B cell (primary cell): Measurements from ENCODE around the gene GIGYF2. TPM values are rescaled to one million over a fixed set of nuclear protein-coding genes. Genes with fewer than 3 reads are reported as not detected.

Source experiments
- ATAC-seq: fragments of 200-7000 bp; cut with Tn5 transposase; one replicate; pipeline ENCODE4 v1.10.0; 2021; ENCODE audit warnings: low read depth, mild to moderate bottlenecking, moderate number of reproducible peaks, moderate library complexity
- CTCF ChIA-PET: fragments of 350-600 bp; sonication (Branson Sonifier 250); formaldehyde crosslinking; loops from one replicate; lab custom pipeline; 2021; ENCODE audit warnings: antibody characterized with exemption, inconsistent platforms; lab: Charles Lee
- POLR2A ChIA-PET: fragments of 350-600 bp; sonication (Branson Sonifier 250); formaldehyde crosslinking; loops from one replicate; lab custom pipeline; 2021; ENCODE audit warnings: antibody characterized with exemption; lab: Charles Lee
- DNase-seq: peaks from one replicate; pipeline ENCODE4 v3.0.0; 2013
- H2AFZ ChIP-seq: 2 replicates; pipeline ENCODE4 v1.6.1; 2012; ENCODE audit warnings: mild to moderate bottlenecking, low read depth, low read length; ENCODE audit not compliant: insufficient read depth, poor library complexity, severe bottlenecking
- H3K27ac ChIP-seq, 2 donors: 1 replicate in 1 of 2; 2 replicates in 1 of 2; pipeline ENCODE4 v1.5.1; 2012 to 2013; ENCODE audit warnings: low read length in 2 of 2, mild to moderate bottlenecking in 2 of 2, moderate library complexity in 1 of 2
- H3K27me3 ChIP-seq, 4 experiments: fragments of 200-600 bp in 1 of 4; sonication (generic) in 1 of 4; replicated peaks in 1 of 4; 1 replicate in 2 of 4; 2 replicates in 2 of 4; pipeline versions ENCODE4 v1.6.1 to v1.7.0; 2013 to 2016; ENCODE audit warnings: low read length in 3 of 4, mild to moderate bottlenecking in 2 of 4, mixed read lengths in 1 of 4, moderate library complexity in 1 of 4; ENCODE audit not compliant: insufficient read depth in 4 of 4, control insufficient read depth in 3 of 4; ENCODE audit errors: control extremely low read depth in 1 of 4
- H3K36me3 ChIP-seq, 2 experiments: replicated peaks in 1 of 2; 1 replicate in 1 of 2; 2 replicates in 1 of 2; pipeline versions ENCODE4 v1.6.1 to v1.7.1; 2013; ENCODE audit warnings: low read length in 1 of 2; ENCODE audit not compliant: insufficient read depth in 2 of 2, control insufficient read depth in 1 of 2; ENCODE audit errors: control extremely low read depth in 1 of 2, extremely low read depth in 1 of 2
- H3K4me1 ChIP-seq, 2 donors: fragments of 200-600 bp in 1 of 2; sonication (generic) in 1 of 2; 1 replicate in 1 of 2; 2 replicates in 1 of 2; pipeline versions ENCODE4 v1.5.1 to v1.6.1; 2013 to 2017; ENCODE audit warnings: low read length in 2 of 2; ENCODE audit not compliant: control insufficient read depth in 2 of 2, insufficient read depth in 2 of 2
- H3K4me2 ChIP-seq: replicated peaks from 2 replicates; pipeline ENCODE3; 2012; ENCODE audit warnings: mild to moderate bottlenecking, low read depth, low read length; ENCODE audit not compliant: poor library complexity, severe bottlenecking
- H3K4me3 ChIP-seq, 5 experiments: fragments of 200-600 bp in 1 of 5; sonication (generic) in 1 of 5; 1 replicate in 3 of 5; 2 replicates in 2 of 5; pipeline versions ENCODE4 v1.5.1 to v1.7.0; 2011 to 2016; ENCODE audit warnings: low read length in 4 of 5, mild to moderate bottlenecking in 4 of 5, low read depth in 2 of 5, control low read depth in 1 of 5, moderate library complexity in 1 of 5; ENCODE audit not compliant: insufficient read depth in 1 of 5; ENCODE audit errors: control extremely low read depth in 1 of 5, extremely low read depth in 1 of 5
- H3K79me2 ChIP-seq: fragments of 200-600 bp; sonication (generic); one replicate; pipeline ENCODE4 v1.6.0; 2016; ENCODE audit warnings: low read length; ENCODE audit not compliant: control insufficient read depth, insufficient read depth
- H3K9ac ChIP-seq: fragments of 200-600 bp; sonication (generic); 2 replicates; pipeline ENCODE4 v1.6.1; 2017; ENCODE audit warnings: mild to moderate bottlenecking, low read length, moderate library complexity
- H3K9me3 ChIP-seq, 3 donors: one replicate each; pipeline versions ENCODE4 v1.6.1 to v1.7.1; 2013; ENCODE audit warnings: low read length in 2 of 3; ENCODE audit not compliant: control insufficient read depth in 2 of 3, insufficient read depth in 1 of 3; ENCODE audit errors: control extremely low read depth in 1 of 3
- H4K20me1 ChIP-seq: 2 replicates; pipeline ENCODE4 v1.6.0; 2012; ENCODE audit warnings: mild to moderate bottlenecking, low read length; ENCODE audit not compliant: insufficient read depth, control insufficient read depth, poor library complexity, severe bottlenecking
- H3K27ac Mint-ChIP-seq: one replicate; pipeline ENCODE4 v1.8.0; 2021; ENCODE audit warnings: mixed read lengths
- H3K27me3 Mint-ChIP-seq: one replicate; pipeline ENCODE4 v1.8.0; 2021; ENCODE audit warnings: mixed read lengths
- H3K4me1 Mint-ChIP-seq: one replicate; pipeline ENCODE4 v1.8.0; 2021; ENCODE audit warnings: mixed read lengths
- H3K4me3 Mint-ChIP-seq: one replicate; pipeline ENCODE4 v1.8.0; 2021; ENCODE audit warnings: mixed read lengths
- H3K9me3 Mint-ChIP-seq: one replicate; pipeline ENCODE4 v1.8.0; 2022; ENCODE audit warnings: mixed read lengths; ENCODE audit not compliant: insufficient read depth
- EZH2 ChIP-seq: IDR thresholded peaks from 2 replicates; pipeline ENCODE4 v1.6.1; 2012; ENCODE audit warnings: borderline replicate concordance, low read depth, mild to moderate bottlenecking, moderate library complexity, low read length; ENCODE audit not compliant: insufficient read depth, poor library complexity, severe bottlenecking
- WGBS: methylation state at CpG from one replicate; pipeline ENCODE4 v1.1.5; 2013; ENCODE audit warnings: missing lambda C conversion rate; ENCODE audit not compliant: insufficient coverage; 5-methylcytosine and 5-hydroxymethylcytosine counted together
- intact Hi-C: fragments of 100-400 bp; cut with micrococcal nuclease; formaldehyde crosslinking; loops from one replicate; pipeline ENCODE4 v1.10.0; 2022
- polyA plus RNA-seq: library from polyadenylated mRNA; depleted of rRNA; stranded (reverse); fragments of >200 nt; gene quantifications from 2 replicates; pipeline ENCODE4 v1.2.3, GENCODE V29; 2012
- total RNA-seq, 2 donors: library from RNA; stranded (reverse); fragments of 120-200 nt in 1 of 2; gene quantifications; 1 replicate in 1 of 2; 2 replicates in 1 of 2; pipeline versions ENCODE4 v1.2.3 to v1.2.4, GENCODE V29; 2013 to 2022
- TF ChIP-seq, protein P1 (sequence below): fragments of 200-600 bp; IDR thresholded peaks from one replicate; pipeline ENCODE4 v1.8.0; 2022; ENCODE audit warnings: antibody characterized with exemption, mild to moderate bottlenecking

The GIGYF2 gene
- total and polyA plus RNA-seq, 2 donors (not counting 1 experiment from before 2014, with no cell fraction given): 7.2 to 108 TPM

DNA sequence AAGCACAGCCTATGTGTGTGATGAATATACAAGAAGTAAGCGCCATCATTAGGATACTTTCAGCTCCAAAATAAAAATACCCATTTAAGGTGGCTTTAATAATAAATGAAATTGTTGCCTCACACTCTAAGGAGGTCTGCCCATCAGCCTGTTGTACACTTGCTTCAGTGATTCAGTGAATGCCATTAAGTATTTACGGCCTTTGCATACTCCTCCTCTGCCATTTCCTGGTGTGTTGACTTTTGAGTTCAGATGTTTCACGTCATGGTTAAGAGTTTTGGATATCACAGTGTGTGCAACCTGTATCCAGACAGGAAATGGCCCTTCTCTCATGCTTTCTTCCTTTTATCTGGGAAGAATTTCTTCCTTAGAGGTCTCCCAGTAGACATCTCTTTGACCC lies 134.4 kb downstream of the GIGYF2 start:
- H4K20me1 ChIP-seq: no peaks in the 10 kb centered on the region
- H3K27ac ChIP-seq: no peak overlapping the region
- H3K79me2 ChIP-seq: peaks cover 19% of the 10 kb centered on the region
- H3K4me3 ChIP-seq: no peak overlapping the region
- no peak overlapping the region for H2AFZ ChIP-seq
- H3K4me2 ChIP-seq: no peak overlapping the region
- ATAC-seq: no peak
- Mint-ChIP-seq H3K9me3 (no peaks in the 10 kb centered on the region), H3K27me3 (no peaks in the 10 kb centered on the region), H3K4me1 (peaks cover 2% of the 10 kb centered on the region), H3K27ac (no peak overlapping the region), H3K4me3 (no peak overlapping the region)
- ChIA-PET POLR2A (no interaction called here), CTCF (no interaction called here)
- H3K36me3 ChIP-seq: peaks cover 1 to 69% of the 10 kb centered on the region in 2 experiments
- H3K27me3 ChIP-seq: no peaks in the 10 kb centered on the region
- intact Hi-C loops: no loop called here
- TF ChIP-seq, protein P1, sequence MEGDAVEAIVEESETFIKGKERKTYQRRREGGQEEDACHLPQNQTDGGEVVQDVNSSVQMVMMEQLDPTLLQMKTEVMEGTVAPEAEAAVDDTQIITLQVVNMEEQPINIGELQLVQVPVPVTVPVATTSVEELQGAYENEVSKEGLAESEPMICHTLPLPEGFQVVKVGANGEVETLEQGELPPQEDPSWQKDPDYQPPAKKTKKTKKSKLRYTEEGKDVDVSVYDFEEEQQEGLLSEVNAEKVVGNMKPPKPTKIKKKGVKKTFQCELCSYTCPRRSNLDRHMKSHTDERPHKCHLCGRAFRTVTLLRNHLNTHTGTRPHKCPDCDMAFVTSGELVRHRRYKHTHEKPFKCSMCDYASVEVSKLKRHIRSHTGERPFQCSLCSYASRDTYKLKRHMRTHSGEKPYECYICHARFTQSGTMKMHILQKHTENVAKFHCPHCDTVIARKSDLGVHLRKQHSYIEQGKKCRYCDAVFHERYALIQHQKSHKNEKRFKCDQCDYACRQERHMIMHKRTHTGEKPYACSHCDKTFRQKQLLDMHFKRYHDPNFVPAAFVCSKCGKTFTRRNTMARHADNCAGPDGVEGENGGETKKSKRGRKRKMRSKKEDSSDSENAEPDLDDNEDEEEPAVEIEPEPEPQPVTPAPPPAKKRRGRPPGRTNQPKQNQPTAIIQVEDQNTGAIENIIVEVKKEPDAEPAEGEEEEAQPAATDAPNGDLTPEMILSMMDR: no peak
- TF ChIP-seq EZH2: no peak
- no peaks in the 10 kb centered on the region for H3K9me3 ChIP-seq
- H3K9ac ChIP-seq: no peak overlapping the region
- no peaks in the 10 kb centered on the region for H3K4me1 ChIP-seq
- no peak for DNase-seq
- WGBS: no CpG with 5 or more reads among the region's 3 CpGs

DNA sequence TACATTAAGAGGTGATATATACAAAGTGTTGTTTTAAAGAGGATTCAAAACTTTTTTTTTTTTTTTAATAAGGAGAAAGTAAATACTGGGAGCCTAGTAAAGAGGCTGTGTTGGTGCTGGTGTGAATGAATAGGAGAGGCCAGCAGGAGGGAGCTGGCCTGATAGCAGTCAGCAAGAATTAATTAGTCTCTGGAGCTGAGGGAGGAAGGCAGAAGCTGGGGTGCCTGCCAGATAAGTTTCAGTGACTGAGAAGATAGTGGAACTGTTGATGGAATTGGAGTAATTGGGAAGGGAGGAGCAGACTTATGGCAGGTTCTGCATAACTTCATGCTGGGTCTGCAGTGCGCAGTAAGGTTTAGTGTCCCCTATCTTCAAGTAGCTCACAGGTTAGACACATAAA lies 136.7 kb downstream of the GIGYF2 start:
- no peak for ATAC-seq
- Mint-ChIP-seq H3K27ac (no peak overlapping the region), H3K27me3 (no peaks in the 10 kb centered on the region), H3K4me3 (no peak overlapping the region), H3K4me1 (peaks cover 18% of the 10 kb centered on the region), H3K9me3 (no peaks in the 10 kb centered on the region)
- DNase-seq: no peak
- H3K27me3 ChIP-seq: no peaks in the 10 kb centered on the region
- H3K27ac ChIP-seq: no peak overlapping the region
- H3K4me3 ChIP-seq: no peak overlapping the region
- H2AFZ ChIP-seq: no peak overlapping the region
- no peak overlapping the region for H3K9ac ChIP-seq
- peaks cover 1 to 72% of the 10 kb centered on the region in 2 experiments for H3K36me3 ChIP-seq
- no peak overlapping the region for H3K4me2 ChIP-seq
- H3K4me1 ChIP-seq: peaks cover 12% of the 10 kb centered on the region in 2 donors
- ChIA-PET POLR2A (interaction anchor here (0.7 kb wide), 1 partner anchor 766 kb away, joined by 4 read pairs; no protein-coding TSS in a partner anchor), CTCF (interaction anchor here (0.9 kb wide), 1 partner anchor 27 kb away, joined by 3 read pairs; no protein-coding TSS in a partner anchor)
- intact Hi-C loops: no loop called here
- H3K9me3 ChIP-seq: no peaks in the 10 kb centered on the region
- no peaks in the 10 kb centered on the region for H4K20me1 ChIP-seq
- H3K79me2 ChIP-seq: peaks cover 12% of the 10 kb centered on the region
- no peak for TF ChIP-seq EZH2
- TF ChIP-seq, protein P1: no peak
- no CpG with 5 or more reads among the region's 1 CpG for WGBS
